ENCODE data around the gene CALHM2. TPM values are rescaled to one million over a fixed set of nuclear protein-coding genes. Genes with fewer than 3 reads are reported as not detected.
A peak's percentile ranks its signal among the peaks of the same experiment; 100 is the strongest.

CALHM2 gene
- total RNA-seq, 4 donors from 2014 or later = 8.6 to 33.8 (median 23.1) TPM

GRCh38 chr10:103466734-103467133, 14.6 kb upstream of the CALHM2 start:
- no peaks in the 10 kb centered on the region for H3K36me3 ChIP-seq
- DNase-seq = no peak
- H3K9me3 ChIP-seq = no peaks in the 10 kb centered on the region
- H3K27ac ChIP-seq = peak overlapping the region in 2 of 4 donors; percentile 14 to 49
- H3K27me3 ChIP-seq = no peaks in the 10 kb centered on the region
- H3K4me3 ChIP-seq = no peak overlapping the region
- TF ChIP-seq POLR2A (IDR thresholded peaks at IDR 0.05) (no peak), CTCF (IDR thresholded peaks at IDR 0.05) (no peak)
- H3K4me1 ChIP-seq = peaks cover 0 to 10% (median 7%) of the 10 kb centered on the region in 4 donors

GRCh38 chr10:103465411-103466179, 13.4 kb upstream of the CALHM2 start:
- Histone ChIP-seq H3K27ac (no peak overlapping the region), H3K4me1 (peaks cover 0 to 3% (median 2%) of the 10 kb centered on the region in 4 donors), H3K36me3 (no peaks in the 10 kb centered on the region), H3K27me3 (no peaks in the 10 kb centered on the region), H3K4me3 (no peak overlapping the region), H3K9me3 (no peaks in the 10 kb centered on the region)
- DNase-seq = no peak
- TF ChIP-seq POLR2A (IDR thresholded peaks at IDR 0.05) = no peak
- no peak for TF ChIP-seq CTCF (IDR thresholded peaks at IDR 0.05)

GRCh38 chr10:103463499-103463898, 11.3 kb upstream of the CALHM2 start:
- Histone ChIP-seq H3K4me3 (no peak overlapping the region), H3K27ac (no peak overlapping the region), H3K27me3 (no peaks in the 10 kb centered on the region), H3K4me1 (no peaks in the 10 kb centered on the region), H3K36me3 (no peaks in the 10 kb centered on the region), H3K9me3 (no peaks in the 10 kb centered on the region)
- DNase-seq = no peak
- TF ChIP-seq CTCF (IDR thresholded peaks at IDR 0.05) = no peak
- no peak for TF ChIP-seq POLR2A (IDR thresholded peaks at IDR 0.05)

DNA sequence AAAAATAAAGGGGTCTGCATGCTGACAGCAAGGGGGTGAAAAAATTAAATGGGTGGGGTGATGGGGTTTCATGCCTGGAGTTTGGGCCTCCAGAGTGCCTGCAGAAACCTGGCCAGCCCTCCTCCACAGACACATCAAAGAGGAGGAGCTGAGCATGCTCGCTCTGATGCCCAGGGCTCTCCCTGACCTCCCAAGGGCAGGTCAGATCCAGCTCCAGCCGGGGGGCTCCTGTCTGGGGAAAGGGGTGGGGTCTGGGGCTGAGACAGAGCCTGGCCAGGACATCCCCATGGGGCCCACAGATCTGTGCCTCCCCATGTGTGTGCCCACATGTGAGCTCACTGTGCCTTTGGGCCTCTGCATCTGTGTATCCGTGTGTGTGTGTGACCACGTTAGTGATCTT, 7.4 kb upstream of the CALHM2 start:
- no peak overlapping the region for H3K4me3 ChIP-seq
- no peaks in the 10 kb centered on the region for H3K4me1 ChIP-seq
- no peaks in the 10 kb centered on the region for H3K27me3 ChIP-seq
- H3K27ac ChIP-seq = no peak overlapping the region
- no peak for TF ChIP-seq POLR2A (IDR thresholded peaks at IDR 0.05)
- TF ChIP-seq CTCF (IDR thresholded peaks at IDR 0.05) = no peak
- no peaks in the 10 kb centered on the region for H3K36me3 ChIP-seq
- DNase-seq = no peak
- no peaks in the 10 kb centered on the region for H3K9me3 ChIP-seq

GRCh38 chr10:103458720-103459119, 6.5 kb upstream of the CALHM2 start, which contains the start of gene CALHM1:
CALHM1 (minus strand) TSS chr10:103458900; CDS start chr10:103458751, 149 bp downstream.
- Histone ChIP-seq H3K4me1 (no peaks in the 10 kb centered on the region), H3K27ac (peak within 1 kb of the TSS in 1 of 4 donors; percentile 46), H3K4me3 (no peak within 1 kb of the TSS), H3K36me3 (no peaks in the 10 kb centered on the region), H3K27me3 (no peaks in the 10 kb centered on the region), H3K9me3 (no peaks in the 10 kb centered on the region)
- peak in 2 of 3 donors; percentile 51 to 64 for DNase-seq
- no peak for TF ChIP-seq CTCF (IDR thresholded peaks at IDR 0.05)
